Measurements from ENCODE around the gene ABCC11.

- TF ChIP-seq POLR2A (IDR thresholded peaks at IDR 0.05; ENCODE audit: low read depth, low read length) (no peak), POLR2AphosphoS5 (IDR thresholded peaks at IDR 0.05; ENCODE audit: low read depth, low read length) (no peak), SPI1 (IDR thresholded peaks at IDR 0.05; ENCODE audit: low read depth, low read length) (no peak), TAF1 (IDR thresholded peaks at IDR 0.05; ENCODE audit: low read depth, low read length) (no peak)
Observed at GRCh38 chr16:48138543-48138942, 108.8 kb downstream of the ABCC11 start.
